NCI-H146 treated with DMSO at 0.1 percent for 48 hours (cell line): Measurements from ENCODE around the gene SYTL4.

ENCODE experiments used
- DNase-seq: peaks from one replicate; lab custom pipeline; 2025; ENCODE audit not compliant: unreplicated experiment; lab: John Stamatoyannopoulos, UW

Gene SYTL4

DNA sequence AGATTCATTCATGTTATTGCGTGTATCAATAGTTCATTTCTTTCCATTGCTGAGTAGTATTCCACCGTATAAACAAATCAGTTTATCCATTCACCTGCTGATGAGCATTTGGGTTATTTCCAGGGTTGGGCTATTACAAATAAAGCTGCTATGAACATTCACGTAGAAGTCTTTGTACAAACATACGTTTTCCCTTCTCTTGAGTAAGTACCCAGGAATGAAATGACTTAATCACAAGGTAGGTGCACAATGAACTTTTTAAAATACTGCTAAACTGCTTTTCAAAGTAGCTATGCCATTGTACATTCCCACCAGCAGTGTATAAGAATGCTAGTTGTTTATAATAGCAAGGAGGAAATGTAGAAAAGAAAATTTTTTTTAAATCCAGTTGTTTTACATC, 35.9 kb downstream of the SYTL4 start:
- no peak for DNase-seq

DNA sequence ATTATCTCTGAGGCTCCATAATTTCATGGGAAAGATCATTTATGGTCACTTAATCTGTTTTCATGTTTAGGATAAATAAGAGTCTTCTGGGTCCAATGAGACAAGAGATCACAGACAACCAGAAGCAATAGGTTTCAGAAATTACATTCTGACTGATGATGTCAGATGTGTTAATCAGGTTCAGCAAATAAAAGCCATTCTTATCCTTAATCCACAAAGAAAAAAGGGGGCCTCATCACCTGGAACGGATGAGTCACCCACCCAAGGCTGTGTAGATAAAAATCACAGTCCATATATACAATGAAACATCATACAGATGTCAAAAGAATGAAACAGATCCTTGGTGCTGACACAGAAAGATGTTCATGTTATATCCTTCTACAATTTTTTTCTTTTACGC, 36.6 kb downstream of the SYTL4 start:
- peak; percentile 64 for DNase-seq

DNA sequence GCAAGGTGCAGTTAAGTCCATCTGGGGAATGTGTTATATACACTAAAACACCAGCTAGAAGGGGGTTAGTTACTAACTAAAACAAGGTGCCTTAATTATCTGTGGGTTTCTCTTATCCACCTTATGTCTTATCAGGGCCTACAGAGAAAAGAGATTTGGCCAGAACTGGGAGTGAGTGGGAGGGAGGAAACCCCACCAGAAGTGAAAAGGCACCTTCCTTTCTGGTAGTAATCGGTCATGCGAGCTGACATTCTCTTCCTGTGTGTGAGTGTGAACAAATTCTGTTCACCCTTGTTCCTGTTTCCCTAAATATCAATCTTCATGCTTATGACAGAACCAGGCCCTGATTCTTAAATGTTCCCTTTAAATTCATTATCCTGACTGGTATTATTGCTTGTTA, 44.4 kb downstream of the SYTL4 start:
- no peak for DNase-seq

DNA sequence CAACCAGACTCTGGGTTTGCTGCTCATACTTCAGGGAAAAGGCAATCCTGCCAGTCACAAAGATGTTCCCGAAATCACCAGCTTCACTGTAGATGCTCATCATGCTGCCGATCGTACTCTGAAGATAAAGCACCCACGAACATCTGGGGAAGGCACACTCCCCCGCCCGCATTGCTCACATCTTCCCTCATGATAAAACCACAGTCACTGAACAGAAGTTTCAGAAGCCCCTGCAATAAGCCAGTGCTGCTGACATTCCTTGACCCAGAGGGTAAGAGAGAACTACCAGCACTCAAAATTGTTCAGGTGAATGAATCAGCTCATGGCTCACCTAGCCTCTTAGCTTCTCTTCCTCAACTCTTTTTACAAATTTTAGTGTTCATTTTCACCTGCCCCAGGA, 44.8 kb downstream of the SYTL4 start:
- DNase-seq: no peak

DNA sequence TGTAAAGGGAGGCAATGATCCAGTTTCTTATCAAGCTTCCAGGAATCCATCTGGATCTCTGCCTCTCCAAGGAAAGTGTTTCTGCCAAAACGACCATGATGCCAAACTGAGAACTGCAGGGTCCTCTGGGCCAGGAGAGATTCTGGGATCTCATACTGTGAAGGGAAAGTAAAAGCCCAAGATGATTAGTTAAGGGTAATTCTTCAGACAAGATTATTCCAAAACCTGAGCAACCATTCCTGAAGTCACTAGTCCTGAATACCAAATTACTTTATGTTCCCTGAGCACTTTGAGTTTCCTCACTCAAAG, 46.0 kb downstream of the SYTL4 start:
- no peak for DNase-seq

DNA sequence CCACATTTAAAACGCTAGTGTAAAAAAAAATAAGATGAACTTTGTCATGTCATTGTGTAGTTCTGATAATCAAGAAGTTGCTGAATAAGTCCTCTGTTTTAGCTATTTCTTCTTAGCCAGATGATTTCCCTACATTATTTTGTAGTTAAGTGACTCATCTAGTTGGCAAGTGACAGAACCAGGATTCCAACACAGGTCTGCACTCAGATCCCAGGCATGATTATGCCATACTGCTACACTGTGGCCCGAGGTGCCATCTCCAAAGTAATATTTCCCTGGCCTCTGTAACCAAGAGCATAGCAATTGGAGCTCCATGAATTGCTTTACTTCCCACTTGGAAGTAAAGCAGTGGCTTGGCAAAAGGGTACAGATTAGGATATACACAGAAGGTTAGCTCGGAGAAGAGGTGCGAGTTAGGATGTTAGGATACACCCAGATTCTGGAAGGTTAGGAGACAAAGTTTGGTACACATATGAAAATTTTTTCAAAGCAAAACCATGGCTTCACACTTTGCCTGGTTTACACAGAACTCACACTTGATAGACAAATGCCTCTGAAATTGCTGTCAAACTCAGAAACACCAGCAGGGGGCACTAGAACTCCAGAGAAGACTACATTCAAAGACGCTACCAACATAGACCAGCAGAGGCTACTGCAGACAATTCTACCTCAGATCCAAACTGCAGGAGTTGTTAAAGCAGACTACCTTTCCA, 46.5 kb downstream of the SYTL4 start:
- DNase-seq: peak; percentile 75

DNA sequence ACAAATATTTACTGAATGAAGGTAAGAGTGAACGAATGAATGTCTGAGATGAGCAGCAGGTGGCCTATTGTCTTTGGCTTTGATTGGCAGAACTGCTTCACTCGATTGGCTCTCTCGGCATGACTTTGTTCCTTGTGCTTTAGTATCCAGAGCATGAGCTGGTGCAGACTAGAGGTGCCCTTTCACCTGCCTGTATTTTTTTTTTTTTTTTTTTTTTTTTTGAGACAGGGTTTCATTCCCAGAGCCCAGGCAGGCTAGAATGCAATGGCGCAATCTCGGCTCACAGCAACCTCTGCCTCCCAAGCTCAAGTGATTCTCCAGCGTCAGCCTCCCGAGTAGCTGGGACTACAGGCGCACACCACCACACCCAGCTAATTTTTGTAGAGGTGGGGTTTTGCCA, 49.0 kb downstream of the SYTL4 start:
- DNase-seq: no peak

DNA sequence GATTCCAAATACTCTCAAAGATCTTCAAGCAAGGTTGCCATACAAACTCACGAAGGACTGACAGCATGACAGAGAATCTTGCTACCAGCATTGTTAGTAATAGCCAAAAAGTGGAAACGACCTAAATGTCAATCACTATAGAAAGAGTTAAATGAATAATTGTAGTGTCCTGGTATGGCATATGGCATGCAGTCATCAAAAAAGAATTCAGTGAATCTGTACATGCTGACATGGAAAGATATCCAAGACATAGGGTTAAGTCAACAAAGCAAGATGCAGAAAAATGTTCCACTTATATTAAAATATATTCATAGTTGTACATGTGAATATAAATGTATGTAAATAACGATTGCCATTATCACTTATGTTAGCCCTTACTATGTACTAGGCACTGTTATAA, 50.3 kb downstream of the SYTL4 start:
- DNase-seq: no peak

DNA sequence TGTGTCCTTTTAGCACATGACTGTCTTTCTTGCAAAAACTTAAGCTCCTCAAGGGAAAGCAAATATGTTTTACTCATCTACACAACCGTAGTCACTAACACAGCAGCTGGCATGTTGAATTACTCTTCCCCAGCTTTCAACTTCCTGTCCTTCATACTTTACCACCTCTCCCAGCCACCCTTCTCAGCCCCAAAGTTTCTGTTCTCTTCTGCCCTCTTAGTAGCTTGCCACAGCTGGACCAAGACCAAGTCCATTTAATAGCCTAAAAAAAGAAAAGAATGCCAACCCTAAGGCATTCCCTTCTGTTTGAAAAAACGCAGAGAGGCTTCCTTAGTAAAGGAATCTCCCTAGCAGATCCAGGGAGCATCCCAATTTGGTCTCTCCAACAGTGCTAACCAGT, 51.2 kb downstream of the SYTL4 start:
- DNase-seq: no peak

DNA sequence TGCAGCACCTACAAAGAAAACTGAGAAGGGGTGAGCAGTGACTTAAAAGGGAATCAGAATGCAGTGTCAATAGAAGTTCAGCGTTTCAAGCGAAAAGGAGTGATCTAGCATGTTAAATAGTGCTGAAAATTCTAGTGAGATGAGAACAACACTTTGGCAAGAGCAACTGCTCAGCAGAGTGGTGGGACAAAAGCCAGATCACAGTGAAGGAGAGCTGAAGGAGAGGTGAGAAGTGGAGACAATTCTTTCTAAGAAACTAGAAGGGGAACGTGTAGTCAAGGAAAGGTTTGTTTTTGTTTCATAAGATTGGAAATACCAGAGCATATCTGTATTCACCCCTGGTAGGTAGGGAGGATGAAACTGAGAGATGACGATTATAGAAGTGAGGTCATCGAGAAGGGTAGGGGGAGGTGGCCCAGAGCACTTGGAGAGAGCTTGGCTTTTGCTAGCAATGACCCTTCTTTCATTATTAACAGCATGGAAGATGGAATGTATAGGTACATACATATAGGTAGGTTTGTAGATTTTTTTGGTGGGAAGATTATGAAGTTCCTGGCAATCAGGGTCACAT, 54.2 kb downstream of the SYTL4 start:
- no peak for DNase-seq

DNA sequence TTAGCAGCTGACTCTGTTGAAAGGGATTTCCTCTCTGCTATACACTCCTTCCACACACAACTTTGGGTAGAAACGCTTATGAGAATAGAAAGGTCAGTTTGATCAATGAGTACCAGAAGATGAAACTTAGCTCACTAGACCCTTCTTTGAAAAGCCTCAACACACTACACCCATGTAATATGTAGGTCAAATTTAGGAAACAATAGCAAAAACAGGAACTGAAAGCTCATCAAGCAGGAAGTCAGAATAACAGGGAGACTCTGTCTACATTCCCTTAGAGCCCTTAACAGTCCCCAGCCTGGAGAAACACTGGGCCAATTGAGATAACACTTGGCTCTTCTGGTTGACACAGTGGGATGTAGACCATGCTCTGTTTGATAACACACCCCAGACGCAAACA, 57.2 kb downstream of the SYTL4 start:
- DNase-seq: no peak

DNA sequence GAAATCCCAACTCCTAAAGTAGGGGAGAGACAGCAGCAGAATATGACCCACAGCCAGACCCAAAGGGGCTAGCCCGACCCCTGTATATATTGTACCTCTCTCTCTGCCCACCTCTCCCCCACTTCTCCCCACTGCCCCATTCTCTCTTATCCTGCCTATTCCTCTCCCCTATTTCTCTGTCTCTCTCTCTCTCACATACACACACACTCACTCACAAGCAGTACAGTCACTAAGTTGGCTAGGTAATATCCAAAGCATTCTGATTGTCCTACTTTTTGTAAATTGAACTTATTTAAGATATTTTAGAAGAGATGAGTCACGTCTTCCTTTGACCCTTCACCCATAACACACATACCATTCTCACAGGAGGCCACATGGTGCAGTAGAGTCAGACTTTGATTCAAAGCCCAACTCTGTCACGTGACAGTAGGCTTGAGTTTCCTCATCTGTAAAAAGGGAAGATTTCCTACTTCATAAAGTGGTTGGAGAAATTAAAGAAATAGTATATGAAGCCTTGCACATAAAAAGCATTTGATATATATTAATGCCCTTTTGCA, 58.4 kb downstream of the SYTL4 start:
- DNase-seq: no peak

DNA sequence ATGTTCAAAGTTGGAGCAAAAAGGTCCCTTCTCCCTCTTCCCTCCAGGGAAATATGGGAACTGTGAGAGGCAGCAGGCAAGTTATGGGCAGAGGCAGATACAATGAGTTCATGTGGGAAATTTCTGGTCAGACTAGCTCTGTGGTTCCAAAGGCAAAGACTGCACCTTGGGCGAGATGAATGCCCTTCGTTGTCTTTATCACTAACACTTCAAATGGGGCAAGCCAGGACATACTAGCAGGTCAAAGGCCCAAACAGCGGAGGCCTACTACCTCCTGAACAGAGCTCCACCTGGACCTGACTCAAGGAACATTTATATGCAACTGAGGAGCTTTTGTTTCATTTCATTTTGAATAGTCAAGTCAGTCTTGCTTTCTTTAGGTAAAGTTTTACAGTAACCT, 59.0 kb downstream of the SYTL4 start:
- no peak for DNase-seq

DNA sequence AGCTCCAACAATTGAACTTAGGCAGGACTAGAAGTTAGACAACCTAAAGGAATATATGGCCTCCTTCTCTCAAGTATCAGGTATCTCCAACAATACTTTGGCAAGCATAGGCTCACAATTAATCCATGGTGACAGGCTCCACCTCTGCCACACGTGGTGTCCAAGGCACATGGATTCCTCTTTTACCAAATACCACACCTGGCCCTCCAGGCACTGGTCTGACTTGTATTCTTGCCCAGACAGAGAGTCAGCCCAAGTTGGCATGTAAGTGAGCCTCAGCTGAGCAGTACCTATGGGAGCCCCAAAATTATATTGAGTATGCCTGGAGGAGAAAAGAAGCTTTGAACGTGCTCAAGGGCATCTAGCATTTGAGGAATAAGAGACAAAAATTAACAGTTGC, 68.3 kb downstream of the SYTL4 start:
- DNase-seq: no peak

DNA sequence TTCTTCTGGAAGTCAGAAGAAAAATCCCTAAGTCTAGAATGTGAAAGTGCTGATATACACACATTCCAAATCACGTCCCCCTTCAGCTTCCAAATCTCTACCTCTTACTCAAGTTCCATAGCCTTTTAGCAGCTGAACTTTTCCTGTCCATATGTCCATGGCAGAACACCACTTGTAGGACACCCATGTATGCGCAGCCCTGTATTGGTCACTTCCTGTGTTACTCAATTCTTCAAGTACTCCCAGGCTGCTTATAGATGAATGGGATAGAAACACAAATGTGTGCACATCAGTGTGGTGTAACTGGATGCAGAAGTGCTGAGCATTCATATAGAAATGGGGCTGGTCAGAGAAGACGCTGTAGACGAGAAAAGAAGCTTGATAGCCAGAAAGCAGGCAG, 69.1 kb downstream of the SYTL4 start:
- no peak for DNase-seq

DNA sequence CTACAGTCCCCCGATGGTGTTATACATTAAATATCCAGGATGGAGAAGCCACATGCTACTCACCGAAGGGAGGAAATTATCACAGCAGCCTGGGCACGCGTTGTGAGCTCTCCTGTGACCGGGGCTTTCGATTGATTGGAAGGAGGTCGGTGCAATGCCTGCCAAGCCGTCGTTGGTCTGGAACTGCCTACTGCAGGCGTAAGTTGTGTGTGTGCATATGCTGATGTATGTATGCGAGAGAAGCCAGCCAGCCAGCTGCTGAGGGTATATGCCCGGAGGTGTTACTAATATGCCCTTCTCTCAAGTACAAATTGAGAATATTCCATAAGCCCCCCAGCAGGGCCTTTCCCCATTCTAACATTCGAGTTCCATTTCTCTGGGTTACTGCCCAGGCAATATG, 69.8 kb downstream of the SYTL4 start:
- DNase-seq: no peak

DNA sequence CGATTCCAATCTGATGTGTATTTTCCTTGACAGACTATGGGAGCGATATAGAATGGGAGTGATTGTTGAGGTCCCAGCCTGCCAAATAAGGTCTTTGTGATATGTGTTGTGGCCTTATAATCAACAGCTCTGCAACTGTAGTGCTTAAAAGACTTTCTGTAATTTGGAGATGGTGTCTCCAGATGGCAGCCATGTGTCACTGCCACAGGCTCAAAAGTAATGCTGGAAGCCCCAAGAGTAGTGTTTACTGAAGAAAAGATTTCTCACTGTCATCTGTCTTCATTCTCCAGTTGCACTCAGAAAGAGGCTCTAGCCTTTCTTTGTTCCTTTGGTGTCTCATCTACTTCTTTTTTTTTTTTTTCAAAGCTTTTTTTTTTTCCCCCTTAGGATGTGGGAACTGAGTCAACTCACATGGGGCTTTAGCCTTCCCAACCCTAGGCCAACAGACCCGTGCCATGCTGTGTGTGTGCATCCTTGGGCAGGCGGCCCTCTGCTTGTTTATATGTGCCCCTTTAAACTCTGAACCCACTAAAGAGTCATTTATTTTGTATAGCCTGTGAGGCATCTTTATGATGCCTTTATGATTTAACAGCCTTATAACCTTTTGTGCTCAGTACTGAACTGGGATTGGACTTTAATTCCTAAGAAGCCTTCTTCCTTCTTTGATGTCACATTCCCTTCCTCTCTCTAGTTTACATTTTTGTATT, 72.3 kb downstream of the SYTL4 start:
- DNase-seq: no peak

DNA sequence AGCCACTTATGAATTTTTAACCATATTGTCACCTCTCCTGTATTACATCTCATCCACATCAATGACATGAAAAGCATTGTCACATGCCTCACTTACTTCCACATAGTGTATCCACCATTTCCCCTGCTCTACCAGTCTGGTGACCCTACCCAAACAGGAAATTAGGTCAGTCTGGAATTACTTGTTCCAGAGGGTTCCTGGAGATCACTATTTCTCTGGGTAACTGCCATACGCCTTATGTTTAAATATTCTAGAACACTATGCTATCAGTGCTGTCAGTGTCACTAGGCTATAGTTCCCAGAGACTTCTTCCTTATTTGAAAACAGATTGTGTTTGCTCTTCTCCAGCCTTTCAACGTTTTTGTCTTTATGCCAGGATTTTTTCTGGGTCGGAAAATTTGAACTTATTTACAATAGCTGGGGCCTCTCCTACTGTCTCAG, 73.0 kb downstream of the SYTL4 start:
- no peak for DNase-seq

DNA sequence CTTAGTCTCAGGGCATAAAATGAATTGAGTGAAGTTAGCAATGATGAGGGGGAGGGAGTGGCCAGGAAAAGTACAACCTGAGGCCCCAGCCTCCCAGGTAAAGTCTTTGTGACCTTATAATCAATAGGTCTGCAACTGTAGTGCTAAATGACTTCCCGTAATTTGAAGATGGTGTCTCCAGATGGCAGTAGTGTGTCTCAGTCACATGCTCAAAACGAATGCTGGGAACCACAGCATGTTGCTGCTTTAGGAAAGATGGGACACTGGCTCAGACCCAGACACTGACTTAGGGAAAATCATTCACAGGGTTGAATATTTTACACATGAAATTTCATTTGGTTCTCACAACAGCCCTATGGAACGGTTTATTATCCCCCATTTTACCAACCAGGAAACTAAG, 77.7 kb downstream of the SYTL4 start:
- DNase-seq: peak; percentile 17

DNA sequence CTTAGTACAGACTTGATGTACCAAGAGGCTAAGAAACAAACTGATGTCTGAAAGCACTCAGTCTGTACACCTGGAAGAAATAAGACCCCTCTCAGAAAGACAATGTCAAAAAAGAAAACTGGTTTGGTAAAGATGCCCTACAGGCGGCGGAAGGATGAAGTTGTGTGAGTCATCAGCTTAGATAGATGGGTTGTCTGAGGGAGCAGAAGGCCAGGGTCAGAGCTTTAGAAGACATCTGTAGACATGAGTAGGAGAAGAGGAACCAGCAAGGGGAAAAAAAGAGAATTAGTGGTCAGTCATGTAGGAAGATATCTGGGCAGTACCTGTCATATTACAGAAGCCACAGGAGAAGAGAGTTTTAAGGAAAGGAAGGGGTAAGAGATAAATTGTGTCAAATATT, 79.7 kb downstream of the SYTL4 start:
- no peak for DNase-seq

DNA sequence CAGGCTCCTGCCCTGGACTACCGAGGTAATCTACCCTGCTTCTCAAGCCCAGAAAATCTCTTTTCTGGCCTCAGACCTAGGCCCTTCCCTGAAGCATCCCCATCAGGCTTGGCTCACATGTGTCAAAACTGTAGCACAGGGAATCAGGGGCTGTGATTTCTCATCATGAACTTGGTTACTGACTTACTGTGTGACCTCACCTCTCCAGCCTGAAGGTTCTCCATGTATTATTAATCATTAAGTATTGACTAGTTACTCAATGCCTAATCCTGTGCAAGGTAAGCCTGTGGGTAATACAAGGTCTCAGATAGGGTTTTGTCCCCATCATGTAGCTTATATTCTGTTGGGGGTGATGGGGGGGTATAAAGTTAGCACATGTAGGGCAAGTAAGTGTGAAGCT, 81.1 kb downstream of the SYTL4 start:
- DNase-seq: no peak

DNA sequence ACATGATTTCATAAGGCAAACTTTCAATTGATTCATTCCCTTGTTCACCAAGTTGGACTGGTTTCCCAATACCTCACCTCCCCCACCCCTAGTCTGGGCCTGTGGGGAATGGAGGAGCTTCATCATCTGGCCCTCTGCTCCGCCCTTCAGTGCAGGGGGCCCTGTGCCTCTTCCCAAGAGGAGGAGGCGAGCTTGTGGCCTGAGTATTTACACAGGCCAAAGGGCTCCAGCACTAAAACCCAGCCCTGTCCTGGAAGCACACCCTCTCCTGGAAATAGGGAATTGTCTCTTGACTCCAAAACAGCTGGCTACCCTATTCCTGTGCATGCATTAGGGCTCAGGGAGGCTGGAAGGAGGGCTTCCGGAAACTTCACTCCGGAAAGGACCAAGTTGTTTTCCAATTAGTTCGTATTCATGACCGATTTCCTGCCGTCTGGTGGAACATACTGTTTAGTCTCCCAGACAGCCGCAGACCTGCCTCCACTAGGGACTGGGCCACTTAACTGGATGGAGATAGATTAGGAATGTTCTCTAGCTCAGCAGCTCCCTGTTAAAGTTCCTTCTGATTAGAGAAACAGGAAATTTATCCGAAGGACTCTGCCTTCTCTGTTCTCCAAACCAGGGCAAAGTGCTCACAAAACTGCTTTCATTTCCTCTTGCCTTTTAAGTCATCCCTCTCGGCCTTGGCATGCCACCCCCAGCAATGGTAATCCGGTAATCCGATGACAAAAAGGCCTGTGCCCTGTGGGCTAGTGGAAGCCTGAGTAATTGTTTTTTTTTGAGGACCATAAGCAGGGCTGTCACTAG, 82.2 kb downstream of the SYTL4 start:
- no peak for DNase-seq
